Stimulated activated CD4-positive, alpha-beta T cell treated with anti-CD3 and anti-CD28 coated beads, Interleukin-15, amount 100 ng/mL, for 24 hours (primary cell): ENCODE data around the gene TMED1.
"Not testable (repeated sequence)": the region's sequence is repeated elsewhere in the genome, so short reads cannot be mapped to it uniquely, and the experiment has no call there.

Source experiments
- DNase-seq: peaks from one replicate; pipeline ENCODE4 v3.0.0-alpha.2; 2020

Gene TMED1, protein sequence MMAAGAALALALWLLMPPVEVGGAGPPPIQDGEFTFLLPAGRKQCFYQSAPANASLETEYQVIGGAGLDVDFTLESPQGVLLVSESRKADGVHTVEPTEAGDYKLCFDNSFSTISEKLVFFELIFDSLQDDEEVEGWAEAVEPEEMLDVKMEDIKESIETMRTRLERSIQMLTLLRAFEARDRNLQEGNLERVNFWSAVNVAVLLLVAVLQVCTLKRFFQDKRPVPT

DNA sequence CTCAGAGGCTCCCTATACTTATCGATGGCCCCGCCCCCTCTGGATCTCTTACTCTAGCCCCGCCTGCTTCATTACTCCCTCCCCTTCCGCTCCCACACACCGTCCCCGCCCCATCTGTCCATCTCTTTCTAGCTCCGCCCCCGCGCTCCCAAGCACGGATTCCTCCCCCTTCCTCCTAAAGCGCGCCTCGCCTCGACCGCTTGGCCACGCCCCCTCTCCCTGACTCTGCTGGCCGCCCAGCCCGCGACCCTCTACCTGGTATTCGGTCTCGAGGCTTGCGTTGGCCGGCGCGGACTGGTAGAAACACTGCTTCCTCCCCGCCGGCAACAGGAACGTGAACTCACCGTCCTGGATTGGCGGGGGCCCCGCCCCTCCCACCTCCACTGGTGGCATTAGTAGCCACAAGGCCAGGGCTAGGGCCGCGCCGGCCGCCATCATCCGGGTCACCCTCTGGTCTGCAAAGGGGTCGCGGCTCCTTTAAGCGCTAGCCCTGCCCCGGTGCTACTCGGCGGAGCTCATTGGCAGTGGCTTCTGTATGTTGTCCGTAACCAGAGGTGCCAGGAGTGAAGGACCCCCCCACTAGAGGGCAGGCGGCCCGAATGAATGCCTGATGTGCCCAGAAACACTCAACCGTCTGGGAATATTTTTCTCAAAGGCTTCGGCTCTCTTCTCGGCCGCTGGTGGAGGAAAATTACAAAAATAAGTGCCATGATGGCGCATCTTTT is at the start of gene TMED1:
Gene TMED1, minus strand, starts transcription at position 459 of the 725 bp plus-strand sequence. Its CDS starts 21 bp downstream, at position 438.
- peak; percentile 99 for DNase-seq

DNA sequence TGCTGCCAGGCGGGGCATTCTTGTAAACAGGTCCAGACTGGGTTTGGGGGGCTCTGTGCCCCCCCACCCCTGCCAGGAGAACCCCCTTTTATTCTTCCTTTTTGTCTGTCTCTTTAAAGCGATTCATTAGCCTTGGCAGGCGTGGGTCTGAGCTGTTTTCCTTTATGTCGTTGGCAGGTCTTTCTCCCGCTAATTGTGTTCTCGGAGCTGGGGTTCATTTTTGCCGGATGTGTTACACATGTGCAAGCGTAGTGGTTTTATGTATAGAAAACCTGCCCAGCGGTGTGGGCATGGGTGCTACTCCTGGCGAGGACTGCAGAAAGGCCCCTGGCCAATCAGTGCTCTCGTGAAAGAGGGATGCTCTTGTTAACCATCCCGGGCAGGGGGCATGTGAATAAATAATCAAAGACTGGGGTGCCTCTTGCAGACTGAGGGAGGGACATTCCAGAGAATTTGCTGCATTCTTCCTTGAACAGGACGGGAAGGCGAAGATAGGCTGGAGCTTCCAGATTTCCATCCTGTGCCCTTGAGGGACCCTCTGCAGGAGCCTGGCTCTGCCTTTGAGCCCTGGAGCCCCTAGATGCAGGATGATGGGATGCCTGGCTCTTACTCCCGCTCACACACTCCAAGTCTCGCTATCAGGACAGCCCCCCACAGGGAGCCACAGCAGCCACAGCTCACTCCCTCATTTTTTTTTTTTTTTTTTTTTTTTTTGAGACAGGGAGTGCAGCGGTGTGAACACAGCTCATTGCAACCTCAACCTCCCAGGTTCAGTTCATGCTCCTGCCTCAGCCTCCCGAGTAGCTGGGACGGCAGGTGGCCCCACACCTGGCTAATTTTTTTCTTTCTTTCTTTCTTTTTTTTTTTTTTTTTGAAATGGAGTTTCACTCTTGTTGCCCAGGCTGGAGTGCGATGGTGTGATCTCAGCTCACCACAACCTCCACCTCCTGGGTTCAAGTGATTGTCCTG is 49.5 kb upstream of the TMED1 start:
- DNase-seq: no peak

DNA sequence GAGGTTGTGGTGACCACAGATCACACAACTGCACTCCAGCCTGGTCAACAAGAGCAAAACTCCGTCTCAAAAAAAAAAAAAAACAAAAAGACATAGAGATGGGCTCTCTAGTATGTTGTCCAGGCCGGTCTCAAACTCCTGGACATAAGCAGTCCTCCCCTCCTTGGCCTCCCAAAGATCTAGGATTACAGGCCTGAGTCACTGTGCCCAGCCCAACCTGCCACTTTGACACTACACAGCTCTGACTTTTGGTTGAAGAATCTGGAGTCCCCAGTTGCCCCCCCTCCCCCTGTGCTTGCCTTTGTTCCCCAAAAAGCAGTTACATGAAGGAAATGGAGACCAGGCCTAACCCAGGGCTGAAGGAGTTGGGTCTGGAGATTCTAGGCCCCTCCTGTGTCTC is 48.3 kb upstream of the TMED1 start:
- DNase-seq: no peak

DNA sequence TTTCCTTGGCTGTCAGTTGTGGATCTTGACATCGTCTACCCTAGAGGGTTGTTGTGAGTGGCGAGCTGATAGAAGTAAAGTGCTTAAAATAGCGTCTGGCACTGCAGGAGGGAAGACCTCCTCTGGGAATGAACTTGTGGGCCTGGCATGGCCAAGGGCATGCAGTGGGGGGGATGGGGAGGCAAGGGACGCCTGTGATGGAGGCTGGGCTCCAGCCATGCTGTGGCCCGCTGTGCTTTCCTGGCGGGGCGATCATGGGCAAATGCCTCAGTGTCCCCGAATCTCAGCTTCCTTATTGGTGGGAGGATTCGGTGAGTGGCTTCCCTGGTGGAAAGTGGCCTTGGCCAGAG is 46.1 kb upstream of the TMED1 start:
- no peak for DNase-seq

DNA sequence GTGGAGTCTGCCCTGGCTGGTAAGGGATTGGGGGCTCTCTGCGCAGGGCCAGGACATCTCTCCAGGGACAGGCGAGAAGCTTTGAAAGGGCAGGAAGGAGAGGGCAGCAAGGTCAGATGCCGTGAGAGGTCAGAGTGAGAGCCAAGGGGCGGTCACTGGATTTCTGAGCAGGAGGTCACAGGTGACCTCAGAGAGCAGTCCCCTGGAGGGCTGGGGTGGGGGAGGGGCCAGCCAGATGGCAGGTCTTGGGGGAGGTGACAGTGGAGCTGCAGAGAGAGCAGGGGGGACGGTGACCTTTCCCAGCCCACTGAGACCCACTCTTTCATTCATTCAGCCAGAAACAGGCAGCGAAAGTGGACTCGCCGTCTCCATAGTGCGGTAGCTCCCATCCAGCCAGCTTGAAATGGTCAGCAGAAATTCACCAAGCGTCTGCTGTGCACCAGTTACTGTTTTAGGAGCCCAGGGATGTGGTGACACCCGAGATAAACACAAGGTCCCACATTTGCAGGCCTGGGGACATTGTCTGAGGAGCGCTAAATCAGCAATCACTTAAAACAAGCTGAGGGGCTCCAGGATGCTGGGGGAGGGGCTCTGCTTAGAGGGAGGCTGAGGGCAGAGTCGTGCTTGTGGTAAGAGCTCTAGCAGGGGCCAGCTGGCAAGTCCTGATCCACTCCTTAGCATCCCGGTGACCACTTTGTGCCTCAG is 45.5 kb upstream of the TMED1 start:
- DNase-seq: no peak

DNA sequence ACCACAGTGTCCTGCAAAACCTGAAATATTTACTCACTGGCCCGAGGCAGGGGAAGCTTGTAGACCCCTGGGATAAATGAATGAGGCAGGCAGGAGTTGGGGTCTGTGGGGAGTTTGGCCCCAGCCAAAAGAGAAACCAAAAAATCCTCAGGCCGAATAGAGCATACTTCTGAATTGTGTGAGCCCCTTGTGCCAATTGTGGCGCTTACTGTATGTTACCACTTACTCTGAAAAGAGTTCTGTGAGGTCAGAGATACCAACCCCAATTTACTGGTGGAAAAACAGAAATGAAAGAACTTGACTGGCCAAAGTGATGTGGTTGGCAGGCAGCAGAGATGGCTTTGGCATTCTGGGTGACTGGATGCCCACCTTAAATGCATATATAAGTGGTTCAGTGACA is 42.2 kb upstream of the TMED1 start:
- no peak for DNase-seq

DNA sequence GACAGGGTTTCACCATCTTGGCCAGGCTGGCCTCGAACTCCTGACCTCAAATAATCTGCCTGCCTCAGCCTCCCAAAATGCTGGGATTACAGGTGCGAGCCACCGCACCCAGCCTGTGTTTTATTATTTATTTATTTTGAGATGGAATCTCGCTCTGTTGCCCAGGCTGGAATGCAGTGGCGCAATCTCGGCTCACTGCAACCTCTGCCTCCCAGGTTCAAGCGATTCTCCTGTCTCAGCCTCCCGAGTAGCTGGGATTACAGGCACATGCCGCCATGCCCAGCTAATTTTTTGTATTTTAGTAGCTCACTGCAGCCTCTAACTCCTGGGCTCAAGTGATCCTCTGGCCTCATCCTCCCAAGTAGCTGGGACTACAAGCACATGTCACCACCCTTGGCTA is 41.6 kb upstream of the TMED1 start:
- DNase-seq: not testable (repeated sequence)

DNA sequence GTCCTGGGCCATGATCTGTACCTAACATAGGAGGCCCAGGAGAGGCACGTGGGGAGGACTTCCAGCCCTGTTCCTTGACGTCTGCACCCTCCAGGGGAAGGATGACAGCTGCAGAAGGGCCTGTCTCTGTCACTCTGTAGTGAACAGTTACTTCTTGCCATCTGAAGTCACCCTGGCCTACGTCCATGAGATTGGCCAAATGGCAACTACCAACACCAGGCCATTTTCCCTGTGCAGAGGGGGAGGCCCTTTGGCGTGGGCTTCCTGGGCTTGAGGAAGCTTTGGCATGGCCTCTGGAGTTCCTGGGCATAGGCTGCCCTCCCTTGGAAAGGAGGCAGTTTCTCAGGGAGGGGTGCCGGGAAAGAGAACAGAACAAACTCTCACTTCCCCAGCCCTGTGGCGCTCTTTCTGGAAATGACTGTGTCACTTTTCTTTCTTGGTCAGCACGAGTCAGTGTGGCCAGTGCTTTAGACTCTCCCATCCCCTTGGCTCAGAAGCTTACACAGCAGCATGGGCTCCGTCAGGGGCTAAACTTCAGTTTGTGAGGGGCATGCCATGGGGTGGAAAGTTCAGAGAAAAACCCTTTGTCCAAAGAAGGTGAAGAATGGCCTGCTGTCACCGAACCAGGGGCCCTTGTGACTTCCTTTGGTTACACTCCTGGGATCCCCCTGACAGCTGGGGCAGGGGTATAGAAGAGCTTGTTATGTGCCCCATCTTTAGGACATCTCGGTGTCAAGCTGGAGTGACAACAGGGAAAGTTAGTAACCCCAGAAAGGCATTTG is 40.6 kb upstream of the TMED1 start:
- DNase-seq: no peak

DNA sequence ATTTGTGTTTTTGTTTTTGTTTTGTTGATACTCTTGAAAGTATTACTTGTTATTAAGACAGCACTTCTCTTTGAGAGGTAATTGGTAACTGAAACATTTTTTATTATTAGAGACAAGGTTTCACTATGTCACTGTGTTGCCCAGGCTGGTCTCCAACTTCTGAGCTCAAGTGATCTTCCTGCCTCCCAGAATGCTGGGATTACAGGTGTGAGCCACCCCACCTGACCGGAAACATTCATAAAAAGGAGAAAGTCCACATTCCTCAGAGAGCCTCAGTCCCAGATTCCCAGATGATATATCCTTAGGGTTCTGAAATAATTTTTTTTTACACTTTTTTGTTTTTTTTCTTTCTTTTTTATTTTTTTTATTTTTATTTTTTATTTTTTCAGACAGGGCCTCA is 38.0 kb upstream of the TMED1 start:
- no peak for DNase-seq

DNA sequence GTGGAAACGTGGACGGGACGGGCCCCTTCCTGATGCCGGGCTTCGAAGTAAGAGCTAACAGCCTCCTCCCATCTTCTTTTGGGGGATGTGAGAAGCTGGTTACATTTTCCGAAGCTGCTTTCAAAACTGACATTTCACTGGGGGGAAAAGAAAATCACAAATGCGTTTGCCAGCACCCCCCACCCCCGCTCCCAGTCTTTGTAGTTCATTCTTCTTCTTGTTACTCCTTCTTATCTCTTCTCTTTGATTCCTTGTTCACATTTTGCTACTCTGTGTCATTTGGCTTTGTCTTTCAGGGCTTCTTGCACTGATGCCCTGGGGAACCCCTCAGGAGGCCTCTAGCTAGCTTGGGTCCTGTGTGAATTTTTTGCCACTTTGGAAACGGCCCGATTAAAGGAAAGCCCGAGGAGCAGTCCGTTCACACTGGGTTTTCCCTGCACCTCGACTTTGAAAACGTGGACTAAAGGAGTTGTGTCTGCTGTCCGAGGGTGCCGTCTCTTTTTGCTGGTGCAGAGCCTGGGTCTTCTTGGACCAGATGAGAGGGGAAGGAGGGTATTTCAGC is 36.6 kb upstream of the TMED1 start:
- peak; percentile 59 for DNase-seq

DNA sequence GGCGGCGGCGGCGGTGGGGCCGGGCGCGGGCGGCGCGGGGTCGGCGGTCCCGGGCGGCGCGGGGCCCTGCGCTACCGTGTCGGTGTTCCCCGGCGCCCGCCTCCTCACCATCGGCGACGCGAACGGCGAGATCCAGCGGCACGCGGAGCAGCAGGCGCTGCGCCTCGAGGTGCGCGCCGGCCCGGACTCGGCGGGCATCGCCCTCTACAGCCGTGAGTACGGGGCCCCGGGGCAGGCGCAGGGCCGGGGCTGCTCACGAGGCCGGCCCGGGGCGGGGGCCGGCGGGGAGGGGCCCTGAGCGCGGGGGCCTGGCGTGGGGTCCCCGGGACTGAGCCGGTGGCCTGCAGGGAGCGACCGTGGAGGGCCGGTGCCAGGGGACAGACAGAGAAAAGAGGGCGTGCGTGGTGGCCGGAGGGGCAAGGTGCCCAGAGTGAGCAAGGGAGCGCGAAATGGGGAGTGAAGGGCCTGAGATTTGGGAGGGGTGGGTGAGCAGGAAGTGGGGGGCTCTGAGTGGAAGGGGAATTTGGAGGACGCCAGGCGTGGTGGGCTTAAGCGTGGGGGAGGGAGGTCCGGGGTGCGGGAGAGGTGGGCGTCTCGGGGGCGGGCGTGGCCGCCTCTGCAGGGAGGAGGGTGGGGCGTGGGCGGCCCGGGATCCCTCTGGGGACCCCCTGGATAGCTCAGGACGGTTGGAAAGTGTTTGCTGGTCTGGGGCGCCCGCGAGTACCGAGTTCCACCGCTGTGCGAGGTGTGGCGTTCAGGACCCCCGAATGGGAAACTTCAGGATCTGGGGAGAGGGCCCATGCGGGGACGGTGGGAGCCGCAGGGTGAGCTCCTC is 35.9 kb upstream of the TMED1 start:
- peak; percentile 48 for DNase-seq

DNA sequence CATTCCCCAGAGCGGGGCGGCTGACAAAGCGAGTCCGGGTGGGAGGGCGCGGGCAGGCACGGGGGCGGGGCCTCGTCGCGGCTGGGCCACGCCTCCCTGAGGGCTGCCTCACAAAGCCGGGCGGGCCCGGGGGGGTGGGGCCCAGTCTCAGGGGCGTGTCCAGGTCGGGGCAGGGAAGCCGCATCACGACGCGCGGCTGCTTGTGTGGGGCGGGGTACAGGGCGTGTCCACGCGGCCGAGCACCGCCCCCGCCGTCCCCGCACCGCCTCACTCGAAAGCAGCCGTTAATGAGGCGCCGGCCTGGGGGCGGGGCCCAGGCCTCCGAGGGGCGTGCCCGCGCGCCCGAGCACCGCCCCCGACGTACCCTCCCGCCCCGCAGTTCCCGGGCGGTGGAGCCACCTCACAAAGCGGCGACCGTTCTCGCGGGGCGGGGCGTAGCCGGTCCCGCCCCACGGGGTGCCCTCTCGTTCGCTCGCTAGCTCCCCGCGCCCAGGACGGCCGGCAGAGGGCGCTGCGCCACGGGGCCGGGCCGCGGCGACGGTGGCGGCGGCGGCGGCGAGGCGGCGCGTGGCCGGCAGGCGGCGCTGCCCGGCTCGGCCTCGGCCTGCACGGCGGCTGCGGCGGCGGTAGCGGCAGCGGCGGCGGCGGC is 35.1 kb upstream of the TMED1 start, which contains the start of gene CARM1:
Gene CARM1, plus strand, starts transcription at position 599 of the 649 bp plus-strand sequence. CDS start 150 bp downstream, outside the sequence.
- DNase-seq: peak; percentile 99

DNA sequence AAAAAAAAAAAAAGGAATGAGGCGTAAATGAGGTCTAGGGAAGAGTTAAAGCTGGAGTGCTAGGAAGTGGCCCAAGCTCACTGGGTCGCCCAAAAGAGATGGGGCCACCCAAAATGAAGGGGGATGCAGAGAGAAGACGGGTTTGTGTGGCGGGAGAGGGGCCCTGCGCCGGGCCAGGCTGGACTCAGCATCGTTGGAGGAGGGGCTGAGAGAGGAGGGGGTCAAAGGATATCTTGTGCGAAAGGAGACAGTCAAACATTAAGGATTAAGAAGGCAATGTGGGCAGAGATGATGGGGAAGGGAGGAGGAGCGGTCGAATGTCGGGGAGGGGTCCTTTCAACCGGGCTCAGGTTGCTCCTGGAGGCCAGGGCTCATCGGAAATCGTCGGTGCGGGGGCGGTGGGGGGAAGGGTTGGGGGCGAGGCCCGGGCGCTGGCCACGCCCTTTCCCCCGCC is 34.5 kb upstream of the TMED1 start:
- no peak for DNase-seq

DNA sequence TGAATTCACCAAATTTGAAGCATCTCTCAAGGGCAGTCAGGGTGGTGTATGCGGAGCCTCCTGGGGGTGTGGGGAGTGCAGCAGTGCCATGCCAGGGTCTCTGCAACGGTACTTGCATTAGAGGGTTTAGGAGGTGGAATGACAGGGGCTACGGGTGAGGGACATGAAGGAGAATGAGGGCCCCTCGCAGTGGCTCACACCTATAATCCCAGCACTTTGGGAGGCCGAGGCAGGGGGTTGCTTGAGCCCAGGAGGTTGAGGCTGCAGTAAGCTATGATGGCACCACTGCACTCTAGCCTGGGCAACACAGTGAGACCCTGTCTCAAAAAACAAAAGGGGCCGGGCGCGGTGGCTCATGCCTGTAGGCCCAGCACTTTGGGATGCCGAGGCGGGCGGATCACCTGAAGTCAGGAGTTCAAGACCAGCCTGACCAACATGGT is 33.9 kb upstream of the TMED1 start:
- not testable (repeated sequence) for DNase-seq

DNA sequence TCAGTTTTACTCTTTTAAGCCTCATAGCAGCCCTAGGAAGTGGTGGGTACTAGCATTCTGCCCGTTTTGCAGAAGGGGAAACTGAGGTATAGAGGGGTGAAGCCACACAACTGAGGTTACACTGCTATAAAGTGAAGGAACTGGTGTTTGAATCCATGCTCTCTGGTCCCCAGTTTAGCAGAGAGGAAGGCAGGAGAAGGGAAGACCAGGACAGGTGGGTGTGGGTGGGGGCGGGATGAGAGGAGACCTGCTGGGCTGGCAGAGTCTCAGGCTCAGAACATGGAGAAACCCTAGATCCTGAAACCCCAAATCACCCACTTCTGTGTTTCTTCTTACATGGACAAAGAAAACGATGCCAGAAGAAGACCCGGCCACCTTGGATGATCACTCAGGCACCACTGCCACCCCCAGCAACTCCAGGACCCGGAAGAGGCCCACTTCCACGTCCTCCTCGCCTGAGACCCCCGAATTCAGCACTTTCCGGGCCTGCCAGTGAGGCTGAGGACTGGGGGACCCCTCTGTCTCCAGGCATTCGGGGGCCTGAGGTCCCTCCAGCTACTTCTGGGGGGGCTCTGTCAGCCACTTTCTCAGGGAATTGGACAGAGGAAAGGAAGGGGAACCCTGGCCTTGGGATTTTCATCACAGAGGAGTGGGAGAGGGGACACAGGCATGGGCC is 33.0 kb upstream of the TMED1 start:
- no peak for DNase-seq

DNA sequence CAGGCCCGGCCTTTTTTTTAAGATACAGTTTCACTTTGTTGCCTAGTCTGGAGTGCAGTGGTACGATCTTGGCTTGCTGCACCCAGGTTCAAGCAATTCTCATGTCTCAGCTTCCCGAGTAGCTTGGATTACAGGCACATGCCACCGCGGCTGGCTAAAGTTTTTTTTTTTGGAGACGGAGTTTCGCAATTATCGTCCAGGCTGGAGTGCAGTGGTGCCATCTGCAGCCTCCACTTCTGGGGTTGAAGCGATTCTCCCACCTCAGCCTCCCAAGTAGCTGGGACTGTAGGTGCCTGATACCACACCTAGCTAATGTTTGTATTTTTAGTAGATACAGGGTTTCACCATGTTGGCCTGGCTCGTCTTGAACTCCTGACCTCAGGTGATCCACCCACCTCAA is 30.5 kb upstream of the TMED1 start:
- no peak for DNase-seq

DNA sequence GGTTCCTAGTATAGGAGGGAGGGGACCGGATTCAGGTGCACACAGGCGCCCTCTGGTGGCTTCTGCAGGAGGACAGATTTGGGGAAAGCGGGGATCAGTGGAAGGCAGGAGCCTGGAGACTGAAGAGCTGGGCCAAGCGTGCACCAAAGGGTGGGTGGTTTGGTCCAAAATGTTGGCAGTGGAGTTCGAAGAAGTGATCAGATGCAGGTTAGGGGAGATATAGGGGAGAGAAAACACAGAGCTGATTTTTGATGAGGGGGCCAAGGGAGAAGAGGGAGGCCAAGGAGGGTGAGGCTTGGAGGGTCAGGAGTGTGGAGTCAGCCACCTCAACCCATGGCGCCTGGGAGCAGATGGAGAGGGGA is 28.5 kb upstream of the TMED1 start:
- peak; percentile 90 for DNase-seq

DNA sequence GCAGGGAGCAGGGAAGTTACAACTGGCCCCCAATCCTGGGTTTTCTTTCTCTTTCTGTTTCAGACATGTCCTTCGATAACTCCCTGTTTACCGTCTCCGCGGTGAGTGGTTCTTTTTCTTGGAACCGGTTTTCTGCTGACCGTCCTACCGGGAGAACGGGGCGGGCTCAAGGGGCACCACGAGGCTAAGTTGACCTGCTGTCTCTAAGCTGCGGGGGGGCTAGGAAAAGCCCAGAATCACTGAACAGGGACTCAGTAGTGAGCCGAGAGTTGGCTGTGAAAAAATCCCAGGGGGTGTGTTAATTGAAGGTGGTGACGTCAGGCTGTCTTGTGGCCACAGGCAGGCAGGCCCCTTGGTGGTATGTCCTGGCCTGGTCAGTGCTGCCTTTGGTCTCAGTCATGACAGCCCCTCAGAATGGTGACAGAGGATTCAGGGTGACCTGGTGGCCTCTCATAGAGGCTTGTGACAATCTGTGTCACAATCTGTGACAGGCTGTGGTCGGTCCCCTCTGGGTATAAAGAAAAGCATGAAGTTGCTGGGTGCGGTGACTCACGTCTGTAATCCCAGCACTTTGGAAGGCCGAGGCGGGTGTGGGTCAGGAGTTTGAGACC is 27.2 kb upstream of the TMED1 start:
- DNase-seq: no peak

DNA sequence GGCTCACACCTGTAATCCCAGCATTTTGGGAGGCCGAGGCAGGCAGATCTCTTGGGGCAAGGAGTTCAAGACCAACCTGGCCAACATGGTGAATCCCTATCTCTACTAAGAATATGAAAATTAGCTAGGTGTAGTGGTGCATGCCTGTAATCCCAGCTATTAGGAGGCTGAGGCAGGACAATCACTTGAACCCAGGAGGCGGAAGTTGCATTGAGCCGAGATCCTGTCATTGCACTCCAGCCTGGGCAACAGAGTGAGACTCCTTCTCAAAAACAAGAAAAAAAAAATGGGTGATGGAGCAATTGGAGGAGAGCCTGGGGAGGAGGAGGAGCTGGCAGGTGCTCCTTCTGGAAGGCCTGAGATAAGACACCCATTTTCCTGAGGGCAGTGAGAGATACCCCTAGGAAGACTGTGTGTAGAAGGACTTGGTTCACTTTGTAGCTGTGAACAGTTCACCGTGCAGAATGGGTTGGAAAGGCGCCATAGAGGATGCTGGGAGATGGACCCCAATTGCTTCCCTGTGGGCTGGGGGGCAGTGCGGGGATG is 26.6 kb upstream of the TMED1 start:
- DNase-seq: no peak
